GM21528 (cell line): ENCODE data around the gene DFFB.

Experiments
- ATAC-seq: cut with Tn5 transposase; IDR thresholded peaks from one replicate; pipeline ENCODE4 v1.9.1; 2021; ENCODE audit warnings: mild to moderate bottlenecking, moderate library complexity; ENCODE audit not compliant: unreplicated experiment, low FRiP score

Gene DFFB

DNA sequence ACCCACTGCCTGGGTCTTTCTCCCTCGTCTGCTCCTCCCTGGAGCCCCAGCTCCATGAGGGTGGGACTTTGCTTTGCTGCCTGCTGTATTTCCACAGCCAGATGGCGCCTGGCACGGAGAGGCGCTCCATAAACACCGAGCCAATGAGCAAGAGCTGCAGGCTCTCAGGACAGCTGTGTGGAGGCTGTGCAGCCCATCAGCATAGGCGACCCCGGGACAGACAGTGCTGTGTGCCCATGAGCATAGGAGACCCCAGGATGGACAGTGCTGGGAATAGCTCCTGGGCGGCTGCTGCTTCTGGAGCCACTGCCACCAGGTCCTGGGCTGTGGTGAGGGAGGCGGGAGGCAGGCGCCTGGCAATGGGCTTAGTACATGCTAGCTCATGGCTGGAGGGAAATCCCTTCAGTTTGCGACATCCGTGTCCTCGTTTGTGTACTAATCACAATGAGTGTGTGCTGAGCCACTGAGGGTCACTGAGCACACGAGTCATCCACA lies 29.4 kb upstream of the DFFB start:
- ATAC-seq = no peak

DNA sequence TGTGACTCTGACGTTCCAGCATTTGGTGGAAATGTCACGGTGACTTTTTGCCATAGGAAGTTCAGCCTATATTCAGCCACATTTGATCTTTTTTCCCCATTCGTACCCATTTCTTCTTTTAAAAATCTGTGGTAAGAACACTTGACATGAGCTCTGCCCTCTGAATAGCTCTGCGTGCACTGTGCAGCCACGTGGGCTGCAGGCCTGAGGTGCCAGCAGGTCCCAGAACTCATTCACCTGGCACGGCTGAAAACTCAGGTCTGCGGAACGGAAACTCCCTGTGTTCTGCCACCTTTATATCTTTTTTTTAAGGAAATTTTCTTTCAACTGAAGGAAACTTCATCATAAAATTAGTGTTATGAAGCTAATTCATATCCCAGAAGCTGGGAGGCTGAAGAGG lies 28.9 kb upstream of the DFFB start:
- ATAC-seq = no peak

DNA sequence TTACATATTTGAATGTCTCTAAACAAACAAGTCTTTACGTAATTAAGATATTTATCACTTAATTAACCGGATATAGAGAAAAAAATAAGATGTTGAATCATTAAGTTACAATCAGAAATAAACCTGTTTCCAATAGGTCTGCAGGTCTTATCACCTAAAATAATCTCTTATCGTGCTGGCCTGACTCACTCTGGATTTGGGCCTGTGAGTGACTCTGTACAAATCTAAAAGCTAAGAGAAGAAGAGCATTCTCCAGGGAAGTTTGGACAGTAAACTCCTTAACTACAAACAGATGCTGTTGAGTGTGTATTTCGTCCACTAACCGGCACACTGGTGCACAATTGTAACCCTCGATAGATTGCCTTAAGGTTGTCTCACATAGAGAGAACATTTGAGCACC lies 25.6 kb upstream of the DFFB start:
- ATAC-seq = no peak

GRCh38 chr1:3834701-3835100 lies 22.6 kb upstream of the DFFB start:
- no peak for ATAC-seq

GRCh38 chr1:3836421-3836820 lies 20.9 kb upstream of the DFFB start:
- no peak for ATAC-seq

- no peak for ATAC-seq
Measured at GRCh38 chr1:3837200-3837599, 20.1 kb upstream of the DFFB start.

DNA sequence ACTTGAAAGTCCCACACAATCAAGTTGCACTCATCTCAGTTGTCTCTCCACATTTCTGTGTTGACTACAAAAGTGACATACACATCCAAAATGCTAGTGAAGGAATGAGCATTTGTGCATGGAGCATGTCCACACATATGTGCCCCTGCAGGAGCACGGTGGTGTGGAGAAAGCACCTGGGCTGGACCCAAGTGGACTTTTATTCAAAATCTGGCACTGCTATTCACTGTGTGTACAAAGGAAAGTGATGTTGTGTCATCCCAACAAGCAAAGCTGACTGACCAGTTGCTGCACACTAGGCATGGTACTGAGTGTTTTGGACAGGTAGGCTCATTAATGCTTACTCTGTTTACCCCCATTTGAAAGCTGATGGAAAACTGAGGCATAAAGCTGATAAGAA lies 19.6 kb upstream of the DFFB start:
- no peak for ATAC-seq

DNA sequence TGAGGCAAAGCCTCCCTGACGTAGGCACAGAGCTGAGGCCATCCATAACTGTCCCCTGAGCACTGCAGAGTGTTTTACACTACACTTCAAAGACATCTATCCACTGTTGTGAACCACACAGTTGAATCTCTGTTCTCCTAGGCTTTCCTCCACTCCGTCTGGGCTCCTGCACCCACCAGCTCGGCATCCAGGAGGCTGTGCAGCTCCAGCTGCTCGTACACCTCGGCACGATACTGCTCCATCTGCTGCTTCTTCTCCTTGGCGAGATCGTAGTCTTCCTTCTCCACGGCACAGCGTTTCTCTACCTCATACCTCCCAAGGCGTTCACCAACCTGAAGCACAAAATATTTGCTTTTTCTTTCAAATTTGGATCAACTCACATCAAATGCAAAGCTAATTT lies 18.5 kb upstream of the DFFB start:
- no peak for ATAC-seq

DNA sequence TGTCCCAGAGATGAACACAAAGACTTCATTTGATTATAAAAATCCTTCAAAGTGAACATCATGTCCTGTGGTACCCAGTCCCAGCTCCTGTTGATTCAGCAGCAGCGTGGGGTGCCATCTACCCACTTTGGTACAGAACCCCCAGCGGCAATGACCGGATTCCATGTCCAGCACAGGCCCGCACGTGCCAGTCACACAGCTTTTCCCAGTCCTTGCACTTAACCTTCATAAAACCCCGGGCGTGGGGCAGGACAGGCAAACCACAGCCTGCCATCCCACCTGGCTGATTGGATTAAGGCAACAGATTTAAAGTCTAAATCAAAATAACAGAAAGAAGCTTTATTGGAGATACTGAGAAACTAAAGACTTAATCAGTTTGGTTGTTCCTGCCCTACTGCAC lies 15.8 kb upstream of the DFFB start:
- no peak for ATAC-seq

DNA sequence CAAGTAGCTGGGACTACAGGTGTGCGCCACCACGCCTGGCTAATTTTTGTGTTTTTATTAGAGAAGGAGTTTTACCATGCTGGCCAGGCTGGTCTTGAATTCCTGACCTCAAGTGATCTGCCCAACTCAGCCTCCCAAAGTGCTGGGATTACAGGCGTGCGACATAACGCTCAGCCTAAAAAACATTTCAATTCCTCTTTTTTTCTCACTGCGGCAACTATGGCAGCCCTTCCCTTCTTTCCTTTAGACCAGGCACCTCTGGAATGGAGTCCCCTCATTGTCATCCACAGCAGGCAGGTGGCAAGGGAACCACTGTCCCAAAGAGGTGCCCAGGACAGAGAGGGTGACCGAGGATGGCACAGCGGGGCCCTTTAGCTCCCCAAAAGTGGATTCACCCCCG lies 14.4 kb upstream of the DFFB start:
- ATAC-seq = no peak

- no peak for ATAC-seq
Measured at GRCh38 chr1:3846541-3846940, 10.7 kb upstream of the DFFB start.

DNA sequence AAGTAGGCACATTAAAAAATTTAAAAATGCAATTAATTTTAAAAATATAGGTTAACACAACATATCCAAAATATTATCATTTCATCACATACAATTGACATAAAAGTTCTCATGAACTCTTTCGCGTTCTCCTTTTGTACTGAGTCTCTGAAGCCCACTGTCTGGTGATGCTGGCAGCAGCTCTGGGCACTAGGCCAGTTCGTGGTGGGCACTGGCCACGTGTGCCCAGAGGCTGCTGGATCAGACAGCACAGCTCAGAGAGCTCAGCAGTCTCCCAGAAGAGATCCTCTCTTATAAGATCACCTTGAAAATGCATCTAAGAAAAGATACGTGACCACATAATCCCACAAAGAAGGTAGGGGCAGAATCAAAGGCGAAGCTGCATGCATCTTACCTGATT lies 10.2 kb upstream of the DFFB start:
- ATAC-seq = no peak

GRCh38 chr1:3850857-3851256 lies 6.4 kb upstream of the DFFB start:
- no peak for ATAC-seq

DNA sequence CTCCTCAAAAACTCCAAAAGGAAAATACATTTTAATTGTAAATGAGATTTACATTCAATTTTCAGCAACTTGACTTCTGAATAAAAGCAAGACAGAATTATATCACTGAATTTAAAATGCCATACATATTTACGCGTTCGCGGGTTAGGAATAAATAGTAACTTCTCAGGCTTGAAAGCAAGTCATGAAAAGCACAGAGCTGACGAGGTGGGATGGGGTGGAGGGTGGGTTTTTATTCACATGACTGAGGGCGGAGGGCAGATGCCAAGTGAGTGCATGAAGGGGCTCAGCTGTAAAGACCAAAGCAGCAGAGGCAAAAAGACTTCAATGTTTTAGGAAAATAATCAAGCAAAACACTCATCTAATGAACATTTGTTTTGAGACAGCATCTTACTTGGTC lies 6.0 kb upstream of the DFFB start:
- ATAC-seq = no peak

DNA sequence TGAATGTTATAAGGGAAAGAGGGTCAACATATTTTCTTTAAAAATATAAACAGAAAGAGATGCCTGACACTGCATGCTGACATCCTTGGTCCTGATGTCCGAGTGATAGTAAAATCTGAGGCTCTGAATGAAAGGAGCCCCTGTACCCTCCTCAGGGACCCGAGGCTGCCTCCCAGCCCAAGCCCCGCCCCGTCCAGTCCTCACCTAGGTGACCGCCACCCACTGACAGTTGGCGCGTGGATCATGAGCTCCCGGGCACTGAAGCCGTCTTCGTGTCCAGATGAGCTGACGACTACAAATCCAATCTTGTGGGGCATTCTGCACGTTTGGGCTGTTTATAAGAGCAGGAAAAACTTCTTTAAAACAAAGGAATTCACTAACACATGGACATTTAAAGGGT lies 5.2 kb upstream of the DFFB start:
- ATAC-seq = no peak

DNA sequence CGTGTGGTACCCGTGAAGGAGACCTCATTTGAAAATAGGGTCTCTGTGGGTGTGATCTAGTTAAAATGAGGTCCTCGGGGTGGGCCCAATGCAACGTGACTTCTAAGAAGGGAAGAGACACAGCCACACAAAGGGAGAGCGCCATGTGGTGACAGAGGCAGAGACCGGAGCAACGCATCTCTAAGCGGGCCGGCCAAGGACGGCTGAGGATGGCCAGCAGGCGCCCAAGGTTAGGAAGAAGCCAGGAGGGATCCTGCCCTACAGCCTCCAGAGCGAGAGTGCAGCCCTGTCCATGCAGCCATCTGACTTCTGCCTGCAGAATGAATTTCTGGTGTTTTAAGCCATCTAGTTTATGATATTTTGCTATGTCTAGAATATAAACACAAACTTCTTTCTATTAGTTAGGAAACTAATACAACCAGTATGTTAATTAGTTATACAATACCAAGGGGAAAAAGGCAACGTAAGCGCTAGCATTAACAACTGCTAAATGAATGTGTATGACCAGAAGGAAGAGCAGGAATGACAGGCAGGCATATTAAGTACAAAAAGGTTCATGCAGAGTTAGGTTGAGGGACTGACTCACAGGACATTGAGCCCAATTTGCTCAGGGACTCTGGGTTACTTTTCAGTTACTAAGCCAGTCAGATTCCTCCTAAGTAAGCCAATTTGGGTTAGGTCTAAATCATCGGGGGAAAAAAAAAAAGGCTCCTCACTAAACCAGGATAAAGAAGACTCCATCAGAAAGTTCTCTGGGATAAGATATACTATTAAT lies 4.4 kb upstream of the DFFB start:
- no peak for ATAC-seq

DNA sequence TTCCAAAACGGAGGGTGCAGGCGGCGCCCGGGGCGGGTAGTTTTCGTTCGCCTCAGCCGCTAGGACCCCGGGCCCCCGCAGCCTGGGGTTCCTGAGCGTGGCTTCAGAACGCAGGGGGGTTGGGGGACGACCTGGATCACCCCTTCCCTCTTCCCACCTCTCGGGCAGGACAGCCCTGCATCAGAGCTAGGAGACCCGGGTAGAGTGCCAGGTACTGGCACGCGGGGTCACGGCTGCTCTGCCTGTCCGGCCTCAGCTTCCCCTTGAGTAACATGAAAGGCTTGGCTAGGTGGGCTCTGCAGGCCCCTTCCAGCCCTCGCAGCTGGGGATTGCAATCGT lies 484 bp downstream of the DFFB start:
- no peak for ATAC-seq

GRCh38 chr1:3858231-3858981 lies 1.1 kb downstream of the DFFB start:
- no peak for ATAC-seq

DNA sequence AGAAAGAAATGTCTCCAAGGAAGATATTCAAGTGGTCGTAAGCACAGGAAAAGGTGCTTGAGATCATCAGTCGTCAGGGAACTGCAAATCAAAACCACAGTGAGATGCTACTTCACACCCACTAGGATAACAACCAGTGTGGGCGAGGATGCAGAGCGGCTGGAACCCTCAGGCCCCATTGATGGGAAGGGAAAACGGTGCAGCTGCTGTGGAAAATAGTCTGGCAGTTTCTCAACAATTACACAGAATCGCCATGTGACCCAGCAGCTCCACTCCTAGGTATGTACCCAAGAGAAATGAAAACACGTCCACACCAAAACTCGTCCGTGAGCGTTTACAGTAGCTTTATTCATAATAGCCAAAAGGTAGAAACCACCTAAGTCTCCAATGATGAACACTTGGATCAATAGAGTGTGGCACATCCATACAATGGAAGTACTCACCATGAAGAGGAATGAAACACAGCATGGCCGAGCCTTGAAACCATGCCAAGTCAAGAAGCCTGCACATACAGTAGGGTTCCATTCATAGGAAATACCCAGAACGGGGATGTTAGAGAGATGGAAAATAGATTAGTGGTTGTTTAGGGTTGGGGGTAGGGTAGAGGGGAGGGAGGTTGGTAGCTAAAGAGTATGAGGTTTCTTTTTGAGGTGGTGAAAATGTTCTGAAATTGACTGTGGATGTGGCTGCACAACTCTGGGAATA lies 6.1 kb downstream of the DFFB start:
- ATAC-seq = no peak

DNA sequence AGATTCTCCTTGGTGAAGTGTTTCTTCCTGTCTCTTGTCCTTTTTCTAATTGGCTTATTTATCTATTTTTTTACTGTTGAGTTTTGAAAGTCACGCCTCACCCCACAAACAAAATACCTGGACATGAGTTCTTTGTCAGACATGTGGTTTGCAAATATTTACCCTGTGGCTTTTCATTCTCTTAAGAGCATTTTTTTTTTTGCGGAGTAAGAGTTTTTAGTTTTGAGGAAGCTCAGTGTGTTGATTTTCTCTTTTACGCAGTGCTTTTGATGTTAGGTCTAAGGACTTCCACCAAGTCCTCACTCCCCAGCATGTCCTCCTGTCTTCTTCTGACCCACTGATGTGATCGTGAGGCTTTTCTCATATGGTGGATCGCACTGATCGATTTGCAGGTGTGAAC lies 7.6 kb downstream of the DFFB start:
- no peak for ATAC-seq

GRCh38 chr1:3865606-3866160 lies 8.4 kb downstream of the DFFB start:
- ATAC-seq = no peak
